ENCODE data around the gene FAM216A.
"Not testable (repeated sequence)": the region's sequence is repeated elsewhere in the genome, so short reads cannot be mapped to it uniquely, and the experiment has no call there.

Gene FAM216A, protein sequence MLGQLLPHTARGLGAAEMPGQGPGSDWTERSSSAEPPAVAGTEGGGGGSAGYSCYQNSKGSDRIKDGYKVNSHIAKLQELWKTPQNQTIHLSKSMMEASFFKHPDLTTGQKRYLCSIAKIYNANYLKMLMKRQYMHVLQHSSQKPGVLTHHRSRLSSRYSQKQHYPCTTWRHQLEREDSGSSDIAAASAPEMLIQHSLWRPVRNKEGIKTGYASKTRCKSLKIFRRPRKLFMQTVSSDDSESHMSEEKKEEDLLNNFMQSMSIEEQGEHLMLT

DNA sequence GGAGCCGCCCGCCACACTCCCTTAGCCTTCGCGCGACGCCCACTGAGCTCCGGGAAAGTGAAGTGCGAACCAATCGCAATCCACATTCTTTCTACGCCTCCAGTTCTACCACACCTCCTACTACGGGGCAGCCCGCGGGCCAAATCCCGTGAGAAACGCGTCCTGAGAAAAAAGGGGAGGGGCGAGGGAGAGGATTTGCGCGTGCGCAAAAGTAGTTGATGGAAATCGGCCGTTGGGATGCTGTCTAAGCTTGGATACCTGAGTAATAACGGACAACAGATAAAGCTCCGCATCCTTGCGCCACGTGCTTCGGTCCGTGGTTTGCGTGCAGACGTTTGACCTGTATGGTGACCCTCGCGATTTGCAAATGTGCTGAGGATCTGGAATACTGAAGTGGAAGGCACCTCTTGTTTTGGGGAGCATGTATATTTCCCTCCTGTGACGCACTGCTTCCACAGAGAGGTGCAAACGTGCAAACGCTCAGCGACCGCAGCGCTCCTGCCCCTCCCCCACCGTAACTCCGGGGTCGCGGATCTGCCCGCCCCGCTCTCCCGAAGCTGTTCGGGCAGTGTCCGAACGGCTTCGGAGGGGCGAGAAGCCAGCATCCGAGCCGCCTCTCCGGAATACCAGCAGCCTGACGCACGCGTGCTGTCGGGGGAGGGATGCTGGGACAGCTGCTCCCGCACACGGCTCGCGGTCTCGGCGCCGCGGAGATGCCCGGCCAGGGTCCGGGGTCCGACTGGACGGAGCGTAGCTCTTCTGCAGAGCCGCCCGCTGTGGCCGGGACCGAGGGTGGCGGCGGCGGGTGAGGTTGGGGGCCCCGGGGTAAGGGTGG, at the start of gene FAM216A, which contains the start of gene GPN3:
FAM216A (plus strand) TSS at position 632 of the 835 bp plus-strand sequence; CDS start at position 663, 31 bp downstream.
GPN3 (minus strand) TSS at position 44 of the 835 bp plus-strand sequence. CDS start 54 bp downstream, outside the sequence.
- peak; percentile 92 for DNase-seq

DNA sequence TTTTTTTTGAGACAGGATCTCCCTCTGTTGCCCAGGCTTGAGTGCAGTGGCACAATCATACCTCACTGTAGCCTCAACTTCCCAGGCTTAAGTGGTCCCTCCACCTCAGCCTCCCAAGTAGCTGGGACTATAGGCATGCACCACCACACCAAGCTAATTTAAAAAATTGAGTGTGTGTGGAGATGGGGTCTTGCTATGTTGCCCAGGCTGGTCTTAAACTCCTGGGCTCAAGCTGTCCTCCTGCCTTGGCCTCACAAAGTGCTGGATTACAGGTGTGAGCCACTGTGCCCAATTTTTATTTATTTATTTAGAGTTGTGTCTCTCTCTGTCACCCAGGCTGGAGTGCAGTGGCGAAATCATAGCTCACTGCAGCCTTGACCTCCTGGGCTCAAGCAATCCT, 48.0 kb upstream of the FAM216A start:
- not testable (repeated sequence) for DNase-seq

DNA sequence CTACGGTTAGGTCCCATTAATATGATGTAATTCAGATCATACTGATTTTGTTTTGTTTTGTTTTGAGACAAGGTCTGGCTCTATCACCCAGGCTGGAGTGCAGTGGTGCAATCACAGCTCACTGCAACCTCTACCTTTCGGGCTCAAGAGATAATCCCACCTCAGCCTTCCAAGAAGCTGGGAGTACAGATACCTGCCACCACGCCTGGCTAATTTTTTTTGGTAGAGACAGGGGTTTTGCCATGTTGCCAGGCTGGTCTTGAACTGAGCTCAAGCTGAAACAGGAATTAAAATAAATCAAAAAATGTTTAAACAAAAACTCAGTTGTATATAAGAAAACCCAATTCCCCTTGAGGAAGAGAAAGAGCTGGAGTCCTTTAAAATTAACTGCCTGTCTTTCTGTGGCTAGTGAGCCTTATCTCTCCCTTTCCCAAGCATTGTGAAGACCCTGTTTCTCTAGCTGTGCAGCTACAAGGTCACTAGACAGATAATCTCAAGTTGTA, 47.4 kb upstream of the FAM216A start:
- DNase-seq = no peak

DNA sequence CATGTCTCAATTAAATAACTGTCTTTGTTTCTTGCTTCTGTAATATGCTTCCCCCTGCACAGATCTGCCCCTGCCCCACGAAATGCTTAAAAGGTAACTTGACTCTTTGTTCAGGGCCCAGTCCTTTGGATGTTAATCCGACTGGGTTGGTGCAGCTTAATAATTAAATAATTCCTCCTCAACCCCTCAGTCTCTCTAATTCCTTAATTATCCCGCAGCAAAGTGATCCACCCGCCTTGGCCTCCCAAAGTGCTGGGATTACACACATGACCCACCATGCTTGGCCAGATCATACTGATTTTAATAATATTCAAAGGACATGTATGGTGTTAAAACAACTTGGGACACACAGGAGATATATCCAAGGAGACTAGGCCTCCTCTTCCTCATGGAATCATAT, 46.9 kb upstream of the FAM216A start:
- no peak for DNase-seq

DNA sequence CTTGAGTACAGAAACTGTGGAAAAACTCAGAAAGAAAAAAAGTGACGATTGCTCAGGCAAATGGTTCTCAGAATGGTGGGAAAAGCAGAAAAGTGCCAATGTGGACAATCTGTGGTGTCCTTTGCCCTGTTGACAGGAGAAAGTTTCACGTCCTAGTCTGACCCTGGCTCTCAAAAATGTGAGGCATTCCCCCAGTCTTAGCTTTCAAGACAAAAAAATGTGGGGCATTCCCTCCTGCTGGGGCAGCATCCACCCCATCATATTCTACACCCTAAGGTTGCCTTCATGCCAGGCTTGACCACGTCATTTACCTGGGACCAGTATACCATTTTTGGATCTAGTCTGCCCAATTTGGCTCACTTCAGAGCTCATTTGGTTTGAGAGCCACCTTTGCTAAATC, 44.4 kb upstream of the FAM216A start:
- no peak for DNase-seq

DNA sequence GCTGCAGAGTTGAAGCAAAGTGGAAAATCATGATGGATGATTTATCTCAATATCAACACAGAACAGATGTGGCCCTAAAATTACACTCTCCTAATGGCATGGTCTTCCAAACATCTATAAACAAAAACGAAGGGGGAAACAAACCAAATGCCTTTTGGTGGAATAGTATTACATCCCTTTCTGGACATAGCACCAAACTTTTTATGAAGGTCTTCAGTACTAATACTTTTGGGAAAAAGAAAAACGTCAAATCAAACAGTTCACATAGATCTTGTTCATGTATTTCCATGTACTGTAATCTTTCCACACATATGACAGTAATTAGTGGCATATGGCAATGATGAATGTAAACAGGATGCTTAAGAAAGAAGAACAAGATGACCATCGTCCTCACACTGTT, 42.2 kb upstream of the FAM216A start:
- DNase-seq = no peak

DNA sequence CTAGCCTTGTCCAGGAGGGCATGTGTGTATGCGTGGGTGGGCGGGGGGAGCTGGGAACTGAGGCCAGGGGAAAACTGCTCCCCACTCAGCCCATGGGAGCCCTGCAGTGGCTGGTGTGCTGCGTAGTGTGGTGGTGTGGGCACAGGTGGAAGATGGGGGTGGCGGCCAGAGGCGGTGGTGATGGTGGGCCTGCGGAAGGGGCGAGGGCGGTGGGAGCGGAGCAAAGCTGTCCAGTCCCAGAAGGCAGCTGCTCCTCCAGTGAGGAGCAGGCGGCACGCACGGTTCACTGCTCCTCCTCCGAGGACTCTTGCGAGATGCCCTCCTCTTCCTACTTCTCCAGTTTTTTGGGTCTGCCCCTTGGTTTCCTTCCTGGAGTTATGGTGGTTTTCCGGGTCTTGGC, 39.0 kb upstream of the FAM216A start:
- not testable (repeated sequence) for DNase-seq

DNA sequence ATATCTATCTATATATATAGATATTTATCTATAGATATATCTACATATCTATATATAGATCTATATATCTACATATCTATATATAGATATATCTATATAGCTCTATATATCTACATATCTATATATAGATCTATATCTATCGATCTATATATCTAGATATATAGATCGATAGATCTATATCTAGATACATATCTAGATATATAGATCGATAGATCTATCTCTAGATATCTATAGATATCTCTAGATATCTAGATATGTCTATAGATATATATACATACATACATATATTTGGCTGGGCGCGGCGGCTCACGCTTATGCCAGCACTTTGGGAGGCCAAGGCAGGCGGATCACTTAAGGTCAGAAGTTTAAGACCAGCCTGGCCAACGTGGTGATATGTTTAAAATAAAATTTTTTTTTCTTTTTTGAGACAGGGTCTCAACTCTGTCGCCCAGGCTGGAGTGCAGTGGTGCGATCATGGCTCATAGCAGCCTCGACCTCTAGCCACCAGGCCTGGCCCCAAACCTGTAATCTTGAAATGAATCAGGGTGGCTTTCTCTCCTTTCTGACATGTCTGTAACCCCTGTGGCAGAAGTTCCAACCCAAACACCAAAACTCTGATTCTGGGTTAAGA, 36.6 kb upstream of the FAM216A start:
- peak; percentile 25 for DNase-seq

DNA sequence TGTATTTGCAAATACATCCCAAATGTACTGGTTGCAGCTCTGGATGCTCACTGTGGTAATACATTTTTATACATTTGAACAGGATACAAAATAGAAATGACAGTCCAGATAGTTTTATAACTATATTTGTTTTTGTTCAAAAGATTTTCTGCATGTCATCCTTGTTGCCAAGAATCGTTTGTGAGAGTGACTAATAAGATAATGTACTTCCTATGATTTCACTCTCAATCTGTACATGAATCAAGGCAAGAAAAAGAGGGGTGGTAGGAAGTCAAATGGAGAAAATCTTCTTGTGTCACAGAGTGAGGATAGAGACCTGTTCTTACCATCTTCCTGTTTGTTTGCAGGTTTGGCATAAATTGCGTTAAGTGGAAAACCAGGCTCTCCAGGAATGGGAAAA, 32.4 kb upstream of the FAM216A start:
- DNase-seq = no peak

DNA sequence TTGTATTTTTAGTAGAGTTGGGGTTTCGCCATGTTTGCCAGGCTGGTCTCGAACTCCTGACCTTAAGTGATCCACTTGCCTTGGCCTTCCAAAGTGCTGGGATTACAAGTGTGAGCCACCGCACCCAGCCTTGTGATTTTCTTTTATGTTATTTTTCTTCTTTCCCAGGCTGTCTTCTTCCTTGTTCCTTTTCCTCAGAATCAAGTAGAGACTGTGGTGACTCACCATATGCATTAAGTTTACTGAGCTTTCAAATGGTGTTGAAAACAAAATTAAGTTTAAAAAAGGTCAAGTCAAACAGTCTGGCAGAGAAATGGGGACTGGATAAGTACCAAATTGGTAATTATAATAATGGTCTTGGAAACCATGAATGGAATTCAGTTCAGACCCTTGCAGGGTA, 24.2 kb upstream of the FAM216A start:
- DNase-seq = no peak

DNA sequence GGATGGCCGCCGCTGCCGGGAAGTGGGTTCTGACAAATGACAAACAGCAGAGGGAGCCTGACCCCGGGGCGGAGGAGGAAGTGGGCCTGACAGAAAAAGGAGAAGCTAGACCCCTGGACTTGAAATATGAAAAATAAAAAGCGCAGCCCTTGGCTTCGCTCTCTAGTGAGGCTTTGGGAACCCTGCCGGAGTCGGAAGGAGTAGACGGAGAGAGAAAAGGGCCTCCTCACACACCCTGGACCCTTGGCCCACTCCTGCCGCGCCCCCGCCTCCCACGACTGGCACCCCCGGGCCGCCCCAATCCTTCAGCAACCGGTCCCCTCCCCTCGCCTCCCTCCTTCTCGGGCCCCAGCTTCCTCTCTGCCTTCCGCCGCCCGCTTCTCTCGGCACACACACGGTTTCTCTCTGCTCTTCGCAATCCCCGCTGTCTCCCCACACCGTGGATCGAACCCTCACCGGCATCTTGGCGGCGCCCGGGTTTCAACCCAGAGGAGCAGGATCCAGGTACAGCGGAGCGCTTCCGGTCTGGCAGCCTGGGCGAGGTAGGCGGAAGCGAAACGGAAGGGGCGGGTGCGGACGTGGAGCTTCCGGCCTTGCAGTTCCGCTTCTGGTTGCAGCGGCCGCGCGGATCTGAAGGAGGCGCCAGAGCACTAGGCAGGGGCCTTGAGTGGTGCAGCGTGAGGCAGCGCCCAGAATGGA, 18.7 kb upstream of the FAM216A start, which contains the start of gene ARPC3:
ARPC3 (minus strand) TSS at position 539 of the 699 bp plus-strand sequence; CDS start at position 462, 77 bp downstream.
- peak; percentile 93 for DNase-seq

DNA sequence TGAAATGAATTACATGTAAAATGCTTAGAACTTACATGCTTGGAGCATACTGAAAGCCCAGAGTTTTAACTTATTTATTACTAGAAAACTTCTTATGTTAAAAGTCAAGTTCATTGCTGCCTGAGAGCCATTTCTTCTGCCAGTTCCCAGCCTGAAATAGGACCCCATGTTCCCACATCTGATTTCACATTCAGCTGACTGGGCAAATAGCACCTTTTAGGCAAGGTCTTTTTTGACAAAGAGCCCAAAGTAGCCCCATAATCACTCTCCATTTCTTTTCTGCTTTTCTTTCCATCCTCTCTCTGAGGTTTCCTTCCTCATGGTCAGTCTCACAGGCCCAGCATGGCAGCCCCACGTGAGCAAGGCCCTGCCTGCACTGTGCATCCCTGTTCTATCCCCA, 17.4 kb upstream of the FAM216A start:
- no peak for DNase-seq

DNA sequence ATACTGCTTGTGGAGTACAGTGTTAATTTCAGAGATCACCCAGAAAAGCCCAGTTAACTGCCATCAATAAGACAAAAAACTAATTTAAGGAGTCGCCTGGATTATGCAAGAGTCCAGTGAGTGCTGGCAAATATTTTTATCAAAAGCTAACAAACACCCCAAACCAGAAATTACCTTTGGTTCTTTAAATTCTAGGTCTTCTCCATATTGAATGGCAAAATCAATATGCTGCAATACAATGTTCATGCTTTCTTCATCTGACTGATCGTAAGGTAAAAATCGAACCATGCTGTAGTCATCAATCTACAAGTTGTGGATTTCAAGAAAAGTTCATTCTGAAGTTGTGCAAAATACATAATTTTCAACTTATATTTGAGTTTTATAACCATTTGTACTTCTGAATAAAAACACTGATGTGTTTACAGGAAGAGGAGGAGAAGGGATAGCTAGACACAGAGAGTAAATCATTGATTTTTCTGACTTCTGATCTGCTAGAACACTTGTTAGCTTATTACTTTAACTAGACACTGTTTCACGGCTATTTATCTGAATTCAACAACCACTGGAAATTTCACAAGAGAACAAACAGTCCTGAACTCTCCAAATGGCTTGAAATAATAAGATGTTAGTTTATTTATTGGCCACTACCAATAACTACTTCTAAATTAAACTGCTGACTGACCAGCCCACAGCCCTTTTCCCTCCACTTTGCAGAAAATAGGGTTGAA, 14.9 kb upstream of the FAM216A start:
- DNase-seq = no peak

DNA sequence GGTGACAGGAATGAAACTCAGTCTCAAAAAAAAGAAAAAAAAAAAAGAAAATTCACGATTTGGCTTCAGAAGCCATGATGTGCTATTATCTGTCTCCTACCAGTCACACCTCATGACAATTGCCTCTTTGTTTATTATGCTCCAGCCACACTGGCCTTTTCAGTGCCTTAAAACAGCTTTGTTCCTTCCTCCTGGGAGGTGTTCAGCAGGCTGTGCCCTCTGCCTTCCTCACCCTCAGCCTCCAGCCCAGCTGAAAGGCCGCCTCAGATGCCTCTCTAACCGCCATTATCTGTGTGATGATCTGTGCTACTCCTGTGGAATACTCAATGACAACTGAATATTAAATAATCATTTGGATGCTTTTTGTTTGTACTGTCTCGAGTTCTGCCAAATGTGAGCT, 9.9 kb upstream of the FAM216A start:
- no peak for DNase-seq

DNA sequence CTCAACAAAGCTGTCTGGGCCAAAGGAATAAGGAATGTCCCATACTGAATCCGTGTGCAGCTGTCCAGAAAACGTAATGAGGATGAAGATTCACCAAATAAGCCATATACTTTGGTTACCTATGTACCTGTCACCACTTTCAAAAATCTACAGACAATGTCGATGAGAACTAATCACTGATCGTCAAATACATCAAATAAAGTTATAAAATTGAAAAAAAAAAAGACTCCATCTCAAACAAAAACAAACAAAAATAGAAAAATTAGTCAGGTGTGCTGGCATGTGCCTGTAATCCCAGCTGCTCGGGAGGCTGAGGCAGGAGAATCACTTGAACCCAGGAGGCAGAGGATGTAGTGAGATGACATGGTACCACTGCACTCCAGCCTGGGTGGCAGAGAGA, 7.5 kb upstream of the FAM216A start:
- DNase-seq = not testable (repeated sequence)

DNA sequence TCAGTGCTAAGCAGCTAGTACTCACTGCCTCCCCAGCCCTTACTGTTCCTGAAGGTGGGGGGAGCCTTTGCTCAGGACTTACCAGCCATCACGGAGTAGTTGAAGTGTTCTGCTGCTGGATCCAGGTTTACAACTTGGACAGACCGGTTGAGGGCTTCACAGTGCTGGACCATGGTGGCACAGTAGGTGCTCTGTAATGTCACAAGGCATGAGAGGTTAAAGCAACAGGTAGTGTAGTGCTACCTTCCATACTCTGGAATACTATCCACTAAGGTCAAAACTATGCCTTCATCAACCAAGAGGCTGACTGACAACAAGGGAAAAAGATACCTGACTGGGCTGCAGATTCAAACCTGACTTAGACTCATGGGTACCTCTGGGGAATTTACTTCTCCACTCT, 3.6 kb upstream of the FAM216A start:
- no peak for DNase-seq

DNA sequence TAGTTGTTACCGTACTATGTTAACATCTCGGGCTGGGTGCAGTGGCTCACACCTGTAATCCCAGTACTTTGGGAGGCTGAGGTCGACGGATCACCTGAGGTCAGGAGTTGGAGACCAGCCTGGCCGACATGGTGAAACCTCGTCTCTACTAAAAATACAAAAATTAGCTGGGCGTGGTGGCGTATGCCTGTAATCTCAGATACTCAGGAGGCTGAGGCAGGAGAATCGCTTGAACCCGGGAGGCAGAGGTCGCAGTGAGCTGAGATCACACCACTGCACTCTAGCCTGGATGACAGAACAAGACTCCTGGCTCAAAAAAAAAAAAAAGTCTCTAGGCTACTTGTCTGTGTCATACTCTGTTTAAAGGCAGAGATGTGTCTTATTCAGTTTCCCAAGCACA, 2.9 kb upstream of the FAM216A start:
- not testable (repeated sequence) for DNase-seq

DNA sequence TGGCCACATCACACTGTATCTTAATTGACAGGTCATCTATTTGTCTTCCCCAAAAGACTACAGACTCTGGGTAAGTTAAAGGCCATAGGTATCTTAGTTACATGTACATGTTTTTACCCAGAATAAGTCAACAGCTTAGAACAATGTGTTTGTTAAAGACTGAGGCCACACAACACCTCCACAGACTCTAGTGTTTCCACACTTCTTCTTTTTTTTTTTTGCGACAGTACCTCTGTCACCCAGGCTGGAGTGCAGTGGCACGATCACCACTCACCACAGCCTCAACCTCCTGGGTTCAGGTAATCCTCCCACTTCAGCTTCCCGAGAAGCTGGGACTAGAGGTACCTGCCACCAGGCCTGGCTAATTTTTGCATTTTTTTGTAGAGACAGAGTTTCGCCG, 1.9 kb upstream of the FAM216A start:
- no peak for DNase-seq

DNA sequence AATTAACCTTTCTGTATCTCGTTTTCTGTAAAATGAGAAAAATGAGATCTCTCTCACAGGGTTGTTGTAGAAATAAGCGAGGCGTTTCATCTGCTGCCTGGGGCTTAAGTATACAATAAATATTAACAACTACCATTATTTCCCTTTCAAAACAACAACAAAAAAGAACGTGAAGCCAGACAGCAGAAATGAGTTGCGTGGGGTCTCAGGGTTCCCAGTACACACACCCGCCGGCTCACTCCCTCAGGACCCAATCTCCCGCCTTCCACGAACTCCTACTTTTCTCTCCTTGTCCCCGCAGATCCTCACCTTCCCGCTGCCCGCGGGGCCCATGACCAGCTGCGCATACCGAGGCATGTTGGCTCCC, 815 bp upstream of the FAM216A start:
- DNase-seq = no peak

DNA sequence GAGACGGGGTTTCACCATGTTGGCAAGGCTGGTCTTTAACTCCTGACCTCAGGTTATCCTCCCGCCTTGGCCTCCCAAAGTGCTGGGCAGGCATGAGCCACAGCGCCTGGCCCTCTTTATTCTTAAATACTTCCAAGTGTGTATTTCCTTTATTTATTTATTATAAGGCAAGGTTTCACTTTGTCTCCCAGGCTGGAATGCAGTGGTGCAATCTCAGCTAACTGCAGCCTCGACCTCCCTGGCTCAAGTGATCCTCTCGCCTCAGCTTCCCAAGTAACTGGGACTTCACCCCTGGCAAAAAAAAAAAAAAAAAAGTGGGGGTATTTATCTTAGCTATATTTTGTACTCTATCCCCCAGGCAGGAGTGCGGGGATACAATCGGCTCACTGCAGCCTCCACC, 6.8 kb downstream of the FAM216A start:
- no peak for DNase-seq

DNA sequence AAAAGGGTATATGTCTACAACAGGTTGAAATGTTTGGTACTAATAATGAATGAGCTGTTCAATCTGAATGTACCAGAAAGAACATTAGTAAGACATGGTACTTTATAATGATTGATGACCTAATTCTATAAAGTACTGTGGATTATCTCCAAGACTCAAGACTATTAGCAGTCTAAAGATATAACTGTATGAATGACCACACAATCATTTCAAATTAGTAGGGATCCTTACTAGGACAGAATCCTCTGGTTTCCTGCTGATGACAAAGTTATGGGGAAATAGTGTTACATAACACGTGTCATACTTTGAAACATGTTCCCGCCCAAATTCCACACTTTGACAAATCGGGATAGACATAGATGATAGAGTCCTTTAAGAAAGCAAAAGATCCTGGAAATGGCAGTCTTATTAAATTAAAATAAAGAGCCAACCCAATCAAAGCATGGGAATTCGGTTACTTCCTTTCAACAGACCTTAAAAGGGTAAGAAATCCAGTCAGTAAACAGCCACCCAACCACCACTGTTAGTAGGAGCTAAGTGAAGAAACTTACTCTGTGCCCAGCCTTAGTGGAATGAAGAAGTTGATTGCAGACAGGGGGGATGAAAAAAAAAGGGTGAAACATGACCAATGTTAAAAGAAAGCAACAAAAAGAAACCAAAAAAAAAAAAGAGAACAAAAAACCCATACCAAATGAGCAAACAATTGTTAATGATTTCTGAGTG, 30.5 kb downstream of the FAM216A start:
- no peak for DNase-seq

DNA sequence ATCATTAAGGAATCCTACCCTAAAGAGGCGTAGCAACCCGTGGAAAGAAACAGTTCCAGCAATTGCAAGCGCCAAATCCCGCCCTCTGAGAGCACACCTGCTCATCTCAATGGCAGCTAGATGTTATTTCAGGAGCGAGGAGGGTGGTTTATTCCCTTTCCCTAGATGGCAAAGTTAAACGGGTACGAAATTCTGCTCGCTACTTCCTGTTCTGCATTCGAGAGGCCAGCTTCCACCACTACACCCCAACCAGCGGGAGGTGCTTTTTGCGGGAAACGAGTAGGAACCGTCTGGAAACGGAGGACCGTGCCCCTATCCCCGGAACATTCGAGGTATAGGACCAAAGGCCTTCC, 32.7 kb downstream of the FAM216A start:
- DNase-seq = no peak
